ENCODE results near the gene RNASEL.
A peak's percentile ranks its signal among the peaks of the same experiment; 100 is the strongest.

Gene RNASEL

GRCh38 chr1:182614796-182615454 is 25.9 kb upstream of the RNASEL start:
- H3K4me3 ChIP-seq (replicated peaks in 1 of 2; ENCODE audit: low read depth in 2 of 2, low read length in 2 of 2) = peak overlapping the region; percentile 40 to 47
- peak; percentile 78 to 89 for DNase-seq (ENCODE audit: low read depth in 2 of 2)
- no peak for TF ChIP-seq CTCF (IDR thresholded peaks at IDR 0.05; ENCODE audit: low read depth, low read length)

GRCh38 chr1:182611787-182612186 is 22.7 kb upstream of the RNASEL start:
- no peak for DNase-seq (ENCODE audit: low read depth in 2 of 2)
- TF ChIP-seq CTCF (IDR thresholded peaks at IDR 0.05; ENCODE audit: low read depth, low read length) = no peak

GRCh38 chr1:182611326-182611725 is 22.3 kb upstream of the RNASEL start:
- TF ChIP-seq CTCF (IDR thresholded peaks at IDR 0.05; ENCODE audit: low read depth, low read length) = no peak
- no peak overlapping the region for H3K4me3 ChIP-seq (replicated peaks in 1 of 2; ENCODE audit: low read depth in 2 of 2, low read length in 2 of 2)
- DNase-seq (ENCODE audit: low read depth in 2 of 2) = no peak

More at GRCh38 chr1:182611787-182612186, 22.7 kb upstream of the RNASEL start:
- no peak overlapping the region for H3K4me3 ChIP-seq (replicated peaks in 1 of 2; ENCODE audit: low read depth in 2 of 2, low read length in 2 of 2)

- H3K4me3 ChIP-seq (replicated peaks in 1 of 2; ENCODE audit: low read depth in 2 of 2, low read length in 2 of 2) = no peak overlapping the region
- TF ChIP-seq CTCF (IDR thresholded peaks at IDR 0.05; ENCODE audit: low read depth, low read length) = no peak
- no peak for DNase-seq (ENCODE audit: low read depth in 2 of 2)
These were observed 21.6 kb upstream of the RNASEL start for GRCh38 chr1:182610606-182611194.

GRCh38 chr1:182608845-182609610 is 20.0 kb upstream of the RNASEL start:
- peak; percentile 53 to 76 for DNase-seq (ENCODE audit: low read depth in 2 of 2)
- no peak overlapping the region for H3K4me3 ChIP-seq (replicated peaks in 1 of 2; ENCODE audit: low read depth in 2 of 2, low read length in 2 of 2)
- TF ChIP-seq CTCF (IDR thresholded peaks at IDR 0.05; ENCODE audit: low read depth, low read length) = no peak

- DNase-seq (ENCODE audit: low read depth in 2 of 2) = no peak
These were observed 19.2 kb upstream of the RNASEL start for GRCh38 chr1:182608236-182608635.

More at GRCh38 chr1:182608236-182608635, 19.2 kb upstream of the RNASEL start:
- TF ChIP-seq CTCF (IDR thresholded peaks at IDR 0.05; ENCODE audit: low read depth, low read length) = no peak
- no peak overlapping the region for H3K4me3 ChIP-seq (replicated peaks in 1 of 2; ENCODE audit: low read depth in 2 of 2, low read length in 2 of 2)
